Activated T-helper 2 cell treated with anti-CD3 and anti-CD28 coated beads, Interferon-gamma antibody, Interleukin-2, Interleukin-4, amounts not matched to agents 10 μg/mL and 5 μg/mL and 100 μg/mL, durations not matched to agents 14 hours and 24 hours and 36 hours (primary cell): ENCODE measurements around the gene RRAS. TPM values are rescaled to one million over a fixed set of nuclear protein-coding genes. Genes with fewer than 3 reads are reported as not detected.

ENCODE experiments used
- DNase-seq: peaks from one replicate; pipeline ENCODE4 v3.0.0; 2021; ENCODE audit warnings: low spot score
- H3K27ac Mint-ChIP-seq: one replicate; pipeline ENCODE4 v1.8.0; 2021; ENCODE audit warnings: mixed read lengths
- H3K27me3 Mint-ChIP-seq: one replicate; pipeline ENCODE4 v1.8.0; 2021; ENCODE audit warnings: low read depth, mixed read lengths
- H3K36me3 Mint-ChIP-seq: one replicate; pipeline ENCODE4 v1.8.0; 2021; ENCODE audit warnings: low read depth, mixed read lengths
- H3K4me1 Mint-ChIP-seq: one replicate; pipeline ENCODE4 v1.8.0; 2021; ENCODE audit warnings: low read depth, mixed read lengths
- H3K4me3 Mint-ChIP-seq: one replicate; pipeline ENCODE4 v1.8.0; 2021; ENCODE audit warnings: low read depth, mild to moderate bottlenecking, moderate library complexity, mixed read lengths
- H3K9me3 Mint-ChIP-seq: one replicate; pipeline ENCODE4 v1.8.0; 2021; ENCODE audit warnings: mixed read lengths
- intact Hi-C: fragments of 100-400 bp; cut with micrococcal nuclease; formaldehyde crosslinking; loops from one replicate; pipeline ENCODE4 v1.15.1; 2023
- total RNA-seq: library from RNA; stranded (reverse); gene quantifications from 2 replicates; pipeline ENCODE4 v1.2.3, GENCODE V29; 2022

Gene RRAS
- total RNA-seq, 1 donor from 2014 or later: 6.2 TPM

GRCh38 chr19:49667473-49667872 lies 27.5 kb upstream of the RRAS start:
- DNase-seq: no peak
- intact Hi-C loops: loop anchor here (10.0 kb wide), 1 partner anchor 147 kb away; the partner anchor contains the start of genes FUZ and MED25
- Mint-ChIP-seq H3K9me3 (no peaks in the 10 kb centered on the region), H3K4me3 (peak overlapping the region; percentile 95), H3K36me3 (peaks cover 29% of the 10 kb centered on the region), H3K4me1 (peaks cover 27% of the 10 kb centered on the region), H3K27ac (peak overlapping the region; percentile 9), H3K27me3 (no peaks in the 10 kb centered on the region)

DNA sequence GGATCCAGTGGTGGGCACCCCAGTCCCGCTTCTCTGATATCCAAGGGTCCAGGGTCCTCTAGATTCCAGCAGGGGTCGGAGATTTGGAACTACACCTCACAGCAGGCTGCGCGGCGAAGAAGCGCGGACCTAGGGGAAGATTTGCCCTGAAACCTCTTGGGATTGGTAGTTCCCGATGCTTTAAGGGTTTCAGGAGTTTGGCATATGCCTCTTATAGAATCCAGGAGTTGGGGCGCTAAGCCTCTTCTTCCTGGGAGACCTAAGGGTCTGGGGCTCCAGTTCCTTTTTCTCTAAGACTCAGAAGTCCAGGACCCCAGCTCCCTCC lies 26.1 kb upstream of the RRAS start:
- H3K4me3 Mint-ChIP-seq: peak overlapping the region; percentile 95
- peaks cover 31% of the 10 kb centered on the region for H3K36me3 Mint-ChIP-seq
- no peaks in the 10 kb centered on the region for H3K9me3 Mint-ChIP-seq
- intact Hi-C loops: loop anchor here (10.0 kb wide), 1 partner anchor 149 kb away; the partner anchor contains the start of genes FUZ and MED25
- DNase-seq: no peak
- no peaks in the 10 kb centered on the region for H3K27me3 Mint-ChIP-seq
- H3K4me1 Mint-ChIP-seq: peaks cover 20% of the 10 kb centered on the region
- H3K27ac Mint-ChIP-seq: peak overlapping the region; percentile 87

DNA sequence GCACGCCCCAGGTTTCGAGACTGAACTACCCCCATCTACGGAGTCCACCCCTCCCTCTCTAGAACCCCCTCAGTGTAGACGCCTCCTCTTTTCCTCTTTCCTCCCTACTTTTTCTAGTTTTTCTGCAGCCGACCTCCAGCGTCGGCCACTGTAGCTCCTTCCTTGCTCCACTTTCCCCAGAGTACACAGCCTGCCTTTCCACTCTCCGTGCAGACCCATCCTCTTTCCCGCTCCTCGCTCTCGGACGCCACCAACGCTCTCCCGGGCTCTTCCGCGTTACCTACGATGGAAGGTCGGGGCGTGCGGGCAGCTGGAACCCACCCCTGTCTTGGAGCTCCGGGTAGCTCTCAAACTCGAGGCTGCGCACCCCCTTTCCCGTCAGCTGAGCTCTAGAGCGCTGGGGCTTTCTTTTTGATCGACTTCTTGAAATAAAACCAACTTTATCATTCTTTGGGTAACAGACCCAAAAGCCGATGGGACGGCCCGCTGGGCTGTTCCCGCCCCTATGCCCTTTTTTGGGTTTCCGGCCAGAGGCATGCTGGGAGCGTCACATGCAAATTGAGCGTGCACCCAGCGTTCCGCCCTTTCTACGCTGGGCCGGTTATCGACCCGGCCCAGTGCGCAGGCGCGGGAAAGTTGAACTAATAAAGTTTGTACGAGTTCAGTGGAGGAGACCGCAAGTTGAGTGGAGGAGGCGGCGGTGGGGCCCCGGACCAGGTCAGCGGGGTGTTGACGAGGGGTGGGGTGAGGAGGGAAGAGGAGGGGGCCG lies 25.6 kb upstream of the RRAS start, which contains the start of the genes BCL2L12 and IRF3:
Gene BCL2L12 (plus strand): TSS at position 583 of the 769 bp plus-strand sequence. CDS start 760 bp downstream, outside the sequence.
Gene IRF3 (minus strand): TSS at position 507 of the 769 bp plus-strand sequence. CDS start 1,019 bp downstream, outside the sequence.
- Mint-ChIP-seq H3K36me3 (peaks cover 31% of the 10 kb centered on the region), H3K9me3 (no peaks in the 10 kb centered on the region), H3K27me3 (no peaks in the 10 kb centered on the region), H3K4me1 (peaks cover 20% of the 10 kb centered on the region), H3K27ac (peak within 1 kb of the TSS; percentile 87), H3K4me3 (peak within 1 kb of the TSS; percentile 95)
- intact Hi-C loops: loop anchor here (1.0 to 10.0 kb wide), 2 partner anchors 11 to 149 kb away; partner anchors contain the start of genes FUZ and MED25
- DNase-seq: peak; percentile 98

GRCh38 chr19:49665036-49665350 lies 25.1 kb upstream of the RRAS start:
- no peaks in the 10 kb centered on the region for H3K9me3 Mint-ChIP-seq
- DNase-seq: no peak
- H3K27ac Mint-ChIP-seq: peak overlapping the region; percentile 87
- intact Hi-C loops: loop anchor here (1.0 to 10.0 kb wide), 2 partner anchors 11 to 150 kb away; partner anchors contain the start of genes FUZ and MED25
- peaks cover 33% of the 10 kb centered on the region for H3K36me3 Mint-ChIP-seq
- peaks cover 20% of the 10 kb centered on the region for H3K4me1 Mint-ChIP-seq
- no peaks in the 10 kb centered on the region for H3K27me3 Mint-ChIP-seq
- peak overlapping the region; percentile 95 for H3K4me3 Mint-ChIP-seq

DNA sequence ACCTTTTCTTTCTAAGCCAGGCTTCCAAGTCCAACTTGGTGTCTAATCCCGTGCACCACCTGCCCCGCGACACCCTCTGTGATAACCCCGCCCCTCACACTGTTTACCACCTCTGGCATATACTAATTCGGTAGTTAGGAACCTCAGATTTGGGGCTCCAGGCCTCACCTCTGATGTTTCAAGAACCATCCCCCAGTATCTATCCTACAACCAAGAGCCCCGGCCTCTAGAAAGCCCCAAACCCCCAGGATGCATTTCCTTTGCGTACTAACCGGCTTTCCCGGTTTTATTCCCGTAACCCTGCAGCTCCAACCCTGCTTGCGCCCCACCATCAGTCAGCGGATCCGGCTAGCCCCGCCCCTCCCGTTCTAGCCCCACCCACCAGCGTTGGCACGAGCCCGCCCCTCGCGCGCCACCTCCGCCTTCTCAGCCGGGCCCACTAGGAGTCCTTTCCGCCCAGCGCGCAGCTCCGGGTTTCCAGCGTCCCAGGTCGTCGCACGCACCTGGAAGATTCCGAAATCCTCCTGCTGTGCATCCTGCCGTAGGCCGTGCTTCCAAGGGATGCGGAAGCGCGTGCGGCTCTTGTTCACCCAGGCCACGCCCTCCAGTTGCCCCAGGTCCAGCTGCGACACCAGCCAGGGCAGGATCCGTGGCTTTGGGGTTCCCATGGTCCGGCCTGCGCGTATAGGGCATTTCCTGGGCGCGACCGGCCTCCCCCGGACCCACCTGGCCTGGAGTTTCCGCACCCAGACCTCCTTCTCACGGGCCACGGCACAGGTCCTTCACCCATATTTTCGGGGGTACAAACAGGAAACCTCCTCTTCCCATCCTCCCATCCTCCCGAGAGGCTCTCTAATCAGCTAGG lies 24.5 kb upstream of the RRAS start:
- peaks cover 35% of the 10 kb centered on the region for H3K36me3 Mint-ChIP-seq
- intact Hi-C loops: loop anchor here (1.0 to 10.0 kb wide), 3 partner anchors 12 to 150 kb away; partner anchors contain the start of genes FUZ, MED25 and SCAF1
- peak overlapping the region; percentile 87 for H3K27ac Mint-ChIP-seq
- no peaks in the 10 kb centered on the region for H3K9me3 Mint-ChIP-seq
- H3K4me3 Mint-ChIP-seq: peak overlapping the region; percentile 95
- DNase-seq: peak; percentile 79
- peaks cover 20% of the 10 kb centered on the region for H3K4me1 Mint-ChIP-seq
- H3K27me3 Mint-ChIP-seq: no peaks in the 10 kb centered on the region

- Mint-ChIP-seq H3K4me1 (peaks cover 20% of the 10 kb centered on the region), H3K27me3 (no peaks in the 10 kb centered on the region), H3K36me3 (peaks cover 39% of the 10 kb centered on the region), H3K9me3 (no peaks in the 10 kb centered on the region), H3K27ac (peak overlapping the region; percentile 87), H3K4me3 (peak overlapping the region; percentile 95)
- no peak for DNase-seq
- intact Hi-C loops: loop anchor here (10.0 kb wide), 1 partner anchor 152 kb away; the partner anchor contains the start of genes FUZ and MED25
Measured at GRCh38 chr19:49663224-49663623, 23.3 kb upstream of the RRAS start.

GRCh38 chr19:49662011-49662410 lies 22.1 kb upstream of the RRAS start:
- Mint-ChIP-seq H3K27me3 (no peaks in the 10 kb centered on the region), H3K4me1 (peaks cover 14% of the 10 kb centered on the region), H3K4me3 (no peak overlapping the region), H3K36me3 (peaks cover 45% of the 10 kb centered on the region), H3K9me3 (no peaks in the 10 kb centered on the region), H3K27ac (no peak overlapping the region)
- no peak for DNase-seq
- intact Hi-C loops: loop anchor here (10.0 kb wide), 1 partner anchor 153 kb away; the partner anchor contains the start of genes FUZ and MED25

DNA sequence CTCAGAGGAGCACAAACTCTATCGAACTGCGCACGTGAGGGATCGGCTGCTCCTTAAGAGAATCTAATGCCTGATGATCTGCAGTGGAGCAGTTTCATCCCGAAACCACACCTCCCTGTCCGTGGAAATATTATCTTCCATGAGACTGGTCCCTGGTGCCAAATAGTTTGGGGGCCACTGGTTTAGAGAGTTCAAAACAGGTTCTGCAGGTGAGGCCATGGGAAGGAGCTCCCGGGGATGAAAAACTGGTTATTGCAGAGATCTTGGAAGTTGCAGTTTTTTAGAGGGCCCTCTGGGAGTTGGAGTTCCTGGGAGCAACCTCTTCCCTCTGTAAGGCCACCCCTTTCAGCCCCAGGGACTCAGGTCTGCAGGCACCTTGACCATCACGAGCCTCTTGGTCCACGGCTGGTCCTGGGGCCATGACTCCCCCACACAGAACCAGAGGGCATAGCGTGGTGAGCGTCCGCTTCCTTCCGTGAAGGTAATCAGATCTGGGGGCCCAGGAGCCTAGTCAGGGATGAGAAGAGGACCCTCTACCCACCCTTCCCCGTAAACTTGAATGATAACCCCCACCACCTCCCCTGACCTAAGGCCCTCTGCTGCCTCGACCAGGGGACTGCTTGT lies 20.5 kb upstream of the RRAS start:
- H3K27me3 Mint-ChIP-seq: no peaks in the 10 kb centered on the region
- no peak overlapping the region for H3K4me3 Mint-ChIP-seq
- H3K36me3 Mint-ChIP-seq: peaks cover 54% of the 10 kb centered on the region
- no peak overlapping the region for H3K27ac Mint-ChIP-seq
- peaks cover 10% of the 10 kb centered on the region for H3K4me1 Mint-ChIP-seq
- no peak for DNase-seq
- intact Hi-C loops: loop anchor here (10.0 kb wide), 1 partner anchor 154 kb away; the partner anchor contains the start of genes FUZ and MED25
- H3K9me3 Mint-ChIP-seq: no peaks in the 10 kb centered on the region

GRCh38 chr19:49658566-49659442 lies 18.9 kb upstream of the RRAS start:
- Mint-ChIP-seq H3K9me3 (no peaks in the 10 kb centered on the region), H3K4me3 (no peak overlapping the region), H3K4me1 (peaks cover 6% of the 10 kb centered on the region), H3K27ac (no peak overlapping the region), H3K36me3 (peaks cover 63% of the 10 kb centered on the region), H3K27me3 (no peaks in the 10 kb centered on the region)
- DNase-seq: no peak
- intact Hi-C loops: no loop called here

GRCh38 chr19:49658139-49658517 lies 18.2 kb upstream of the RRAS start:
- Mint-ChIP-seq H3K4me3 (no peak overlapping the region), H3K9me3 (no peaks in the 10 kb centered on the region), H3K36me3 (peaks cover 65% of the 10 kb centered on the region), H3K27ac (no peak overlapping the region), H3K27me3 (no peaks in the 10 kb centered on the region), H3K4me1 (peaks cover 6% of the 10 kb centered on the region)
- intact Hi-C loops: no loop called here
- DNase-seq: no peak

- peaks cover 63% of the 10 kb centered on the region for H3K36me3 Mint-ChIP-seq
- no peak for DNase-seq
- H3K27ac Mint-ChIP-seq: no peak overlapping the region
- H3K4me1 Mint-ChIP-seq: peaks cover 1% of the 10 kb centered on the region
- intact Hi-C loops: no loop called here
- no peak overlapping the region for H3K4me3 Mint-ChIP-seq
- H3K9me3 Mint-ChIP-seq: no peaks in the 10 kb centered on the region
- no peaks in the 10 kb centered on the region for H3K27me3 Mint-ChIP-seq
Measured at GRCh38 chr19:49657493-49658138, 17.7 kb upstream of the RRAS start.
